GM12872 (cell line): ENCODE measurements around the gene TAX1BP1.

Experiments used
- TF ChIP-seq, protein P1 (sequence below): IDR thresholded peaks from 3 replicates; pipeline ENCODE4 v1.5.1; 2011; ENCODE audit warnings: low read depth, mild to moderate bottlenecking, low read length, moderate library complexity; ENCODE audit not compliant: insufficient read depth

TAX1BP1 gene

DNA sequence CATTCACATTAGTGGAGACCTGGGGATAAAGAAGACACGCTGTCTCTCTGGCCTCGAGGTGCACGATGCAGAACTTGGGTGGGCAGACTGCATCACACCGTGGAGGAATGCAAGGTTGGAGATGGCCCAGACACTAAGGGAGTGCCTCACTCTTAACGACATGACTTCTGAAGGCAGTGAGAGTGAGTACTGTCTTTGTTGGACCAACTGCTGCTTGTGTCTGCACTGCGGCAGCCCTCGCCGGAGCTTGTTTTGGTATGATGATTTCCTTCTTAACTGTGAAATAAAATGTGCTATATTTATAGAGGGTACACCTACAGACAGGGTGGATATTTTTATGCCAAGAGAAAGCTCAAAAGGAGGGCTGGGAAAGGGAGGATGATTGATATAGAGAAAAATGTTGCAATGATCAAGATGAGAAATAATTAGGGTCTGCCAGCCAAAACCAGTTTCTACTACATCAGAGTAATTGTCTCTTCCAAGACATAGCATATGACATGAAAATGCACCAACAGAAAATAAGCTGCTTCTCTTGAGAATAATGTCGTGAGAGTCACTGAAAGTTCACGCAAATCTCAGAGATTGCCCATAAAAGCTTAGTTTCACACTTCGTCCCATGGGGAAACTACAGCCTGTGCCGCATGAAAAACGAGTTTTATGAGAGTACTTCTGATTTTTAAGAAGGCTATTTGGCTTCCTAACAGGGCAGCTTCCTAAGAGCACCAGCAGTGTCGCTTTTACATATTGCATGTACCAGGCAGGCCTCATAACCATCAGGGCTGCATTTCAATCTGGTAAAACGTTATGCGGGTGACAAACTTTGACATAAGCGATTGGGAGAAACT lies 127.1 kb downstream of the TAX1BP1 start:
- TF ChIP-seq, protein P1, sequence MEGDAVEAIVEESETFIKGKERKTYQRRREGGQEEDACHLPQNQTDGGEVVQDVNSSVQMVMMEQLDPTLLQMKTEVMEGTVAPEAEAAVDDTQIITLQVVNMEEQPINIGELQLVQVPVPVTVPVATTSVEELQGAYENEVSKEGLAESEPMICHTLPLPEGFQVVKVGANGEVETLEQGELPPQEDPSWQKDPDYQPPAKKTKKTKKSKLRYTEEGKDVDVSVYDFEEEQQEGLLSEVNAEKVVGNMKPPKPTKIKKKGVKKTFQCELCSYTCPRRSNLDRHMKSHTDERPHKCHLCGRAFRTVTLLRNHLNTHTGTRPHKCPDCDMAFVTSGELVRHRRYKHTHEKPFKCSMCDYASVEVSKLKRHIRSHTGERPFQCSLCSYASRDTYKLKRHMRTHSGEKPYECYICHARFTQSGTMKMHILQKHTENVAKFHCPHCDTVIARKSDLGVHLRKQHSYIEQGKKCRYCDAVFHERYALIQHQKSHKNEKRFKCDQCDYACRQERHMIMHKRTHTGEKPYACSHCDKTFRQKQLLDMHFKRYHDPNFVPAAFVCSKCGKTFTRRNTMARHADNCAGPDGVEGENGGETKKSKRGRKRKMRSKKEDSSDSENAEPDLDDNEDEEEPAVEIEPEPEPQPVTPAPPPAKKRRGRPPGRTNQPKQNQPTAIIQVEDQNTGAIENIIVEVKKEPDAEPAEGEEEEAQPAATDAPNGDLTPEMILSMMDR, result no peak

DNA sequence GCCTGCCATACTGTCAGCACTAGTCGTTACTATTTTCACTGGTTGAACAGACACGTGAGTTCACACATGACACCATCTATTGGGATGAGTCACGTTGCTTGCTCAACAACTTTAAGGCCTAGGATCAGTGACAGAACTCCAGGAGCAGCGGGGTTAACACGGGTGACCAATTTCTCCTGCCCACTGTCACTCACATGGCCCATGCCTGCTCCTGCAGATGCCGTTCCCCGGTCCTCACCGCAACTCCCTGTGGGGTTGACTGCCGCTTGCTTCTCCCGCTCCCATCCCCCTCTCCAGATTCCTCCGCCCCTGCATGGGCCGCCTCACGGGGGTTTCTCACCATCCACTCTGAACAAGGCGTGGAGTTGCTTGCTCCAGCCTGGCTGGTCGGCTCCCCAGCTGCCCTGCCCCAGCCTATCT lies 128.2 kb downstream of the TAX1BP1 start:
- TF ChIP-seq, protein P1, result no peak

- TF ChIP-seq, protein P1, result no peak
Measured at GRCh38 chr7:27869056-27869455, 129.1 kb downstream of the TAX1BP1 start.

- TF ChIP-seq, protein P1, result no peak
Measured at GRCh38 chr7:27870595-27870994, 130.6 kb downstream of the TAX1BP1 start.

DNA sequence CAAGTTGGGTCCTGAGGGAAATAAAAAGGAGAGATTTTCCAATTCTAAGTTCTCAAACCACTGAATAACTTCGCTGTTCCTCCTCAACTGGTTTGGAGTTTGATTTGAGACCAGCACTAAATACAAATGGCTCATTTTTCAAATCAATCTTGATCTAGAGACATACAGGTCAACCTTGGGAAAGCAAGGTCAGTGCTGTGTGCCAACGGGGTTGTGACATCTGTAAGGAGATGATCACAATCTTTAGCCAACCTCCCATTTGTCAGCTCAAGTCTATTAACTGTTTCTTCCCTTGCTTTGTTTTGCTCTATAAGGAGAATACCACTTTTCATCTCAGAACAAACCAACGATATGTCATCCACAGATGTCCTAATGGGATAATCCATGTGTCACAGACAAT lies 131.1 kb downstream of the TAX1BP1 start:
- TF ChIP-seq, protein P1, result no peak

DNA sequence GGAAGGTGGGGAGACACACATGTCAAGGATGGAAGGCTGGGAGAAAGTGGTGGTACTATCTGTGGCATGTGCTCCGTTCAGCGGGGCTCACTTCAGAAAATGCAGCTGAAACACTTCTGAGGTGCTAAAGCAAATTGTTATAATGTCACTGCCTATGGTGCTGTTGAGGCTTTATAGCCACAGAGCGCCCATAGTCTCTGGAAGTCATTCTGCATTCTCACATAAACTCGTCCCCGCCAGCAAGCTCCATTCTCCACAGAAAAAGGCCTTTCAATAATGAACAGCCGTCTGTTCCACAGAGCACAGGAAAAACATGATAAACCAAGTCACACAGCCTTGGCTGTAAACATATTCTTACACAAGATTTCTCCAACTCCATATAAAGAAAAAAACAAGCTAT lies 131.9 kb downstream of the TAX1BP1 start:
- TF ChIP-seq, protein P1, result no peak

DNA sequence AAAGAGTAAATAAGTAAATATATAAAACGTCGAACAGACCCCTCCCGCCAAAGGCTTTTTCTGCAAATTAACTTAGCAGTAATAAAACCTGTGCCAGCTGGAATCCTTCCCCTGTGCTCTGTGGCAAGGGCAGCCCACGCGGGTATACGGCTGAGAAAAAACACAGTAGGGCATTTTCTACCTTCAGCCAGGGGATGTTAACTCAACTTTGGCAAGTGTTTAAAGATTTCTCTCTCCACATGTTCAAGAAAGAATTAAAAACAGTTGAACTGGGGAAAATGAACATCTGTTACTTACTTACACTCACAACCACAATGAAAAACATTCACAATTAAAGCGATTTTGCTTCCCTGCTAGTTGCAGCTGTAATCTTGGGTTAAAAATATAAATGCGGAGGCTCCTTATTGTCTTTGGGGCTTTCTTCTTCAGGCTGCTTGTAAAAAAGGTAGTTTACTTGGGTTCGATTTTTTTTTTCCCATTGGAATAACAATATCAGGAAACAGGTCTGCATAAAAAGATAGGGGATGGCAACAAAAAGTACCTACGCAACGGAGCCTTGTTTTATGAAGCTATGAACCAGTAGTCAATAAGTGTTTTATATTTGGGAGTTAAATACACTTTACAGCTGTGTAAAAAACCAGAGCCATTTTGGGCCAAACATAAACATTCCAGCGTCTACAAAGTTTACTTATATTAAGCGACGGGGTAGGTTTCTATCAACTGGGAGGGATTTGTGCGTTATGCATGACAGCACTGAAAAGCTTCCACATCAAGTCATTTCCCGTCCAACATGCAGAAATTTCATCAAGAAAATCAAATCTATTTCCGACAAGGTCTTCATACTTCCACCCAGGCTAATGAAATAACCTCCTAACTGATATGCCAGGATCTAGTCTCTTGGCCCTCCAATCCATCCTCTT lies 132.7 kb downstream of the TAX1BP1 start:
- TF ChIP-seq, protein P1, result no peak
